Bronchial epithelial cell (primary cell): ENCODE measurements around the gene APEX1. TPM values are rescaled to one million over a fixed set of nuclear protein-coding genes. Genes with fewer than 3 reads are reported as not detected.

Experiments
- DNase-seq: peaks from one replicate; pipeline ENCODE4 v3.0.0-alpha.2; 2010; ENCODE audit warnings: low read depth
- FAIRE-seq: peaks from 2 replicates; lab custom pipeline; 2011; peaks lifted over from hg19 to GRCh38; lab: Jason Lieb, UNC
- H3K27me3 ChIP-seq: 2 replicates; pipeline ENCODE4 v1.5.1; 2011; ENCODE audit warnings: low read length; ENCODE audit not compliant: control insufficient read depth, insufficient read depth
- H3K36me3 ChIP-seq: 2 replicates; pipeline ENCODE4 v1.5.1; 2011; ENCODE audit warnings: low read length; ENCODE audit not compliant: control insufficient read depth, insufficient read depth
- H3K4me3 ChIP-seq: 2 replicates; pipeline ENCODE4 v1.5.1; 2011; ENCODE audit warnings: mild to moderate bottlenecking, low read depth, low read length, control low read depth
- CTCF ChIP-seq: IDR thresholded peaks from 2 replicates; pipeline ENCODE4 v1.5.1; 2011; ENCODE audit warnings: mild to moderate bottlenecking, moderate library complexity, low read length, control low read depth, inconsistent platforms; ENCODE audit not compliant: insufficient read depth, severe bottlenecking
- total RNA-seq: library from RNA; depleted of rRNA; stranded (reverse); fragments of >200 nt; gene quantifications from 2 replicates; pipeline ENCODE4 v1.2.1, GENCODE V29; 2014

The APEX1 gene
- total RNA-seq, 1 donor from 2014 or later, result 56.1 TPM

- no peaks in the 10 kb centered on the region for H3K36me3 ChIP-seq
- H3K27me3 ChIP-seq, result no peaks in the 10 kb centered on the region
- no peak for FAIRE-seq
- H3K4me3 ChIP-seq, result no peak overlapping the region
- DNase-seq, result no peak
- no peak for TF ChIP-seq CTCF
Observed at GRCh38 chr14:20421267-20421666, 33.8 kb upstream of the APEX1 start.

GRCh38 chr14:20422886-20423285, 32.1 kb upstream of the APEX1 start:
- no peak for FAIRE-seq
- no peaks in the 10 kb centered on the region for H3K27me3 ChIP-seq
- no peak overlapping the region for H3K4me3 ChIP-seq
- DNase-seq, result no peak
- TF ChIP-seq CTCF, result no peak
- H3K36me3 ChIP-seq, result no peaks in the 10 kb centered on the region

- H3K27me3 ChIP-seq, result no peaks in the 10 kb centered on the region
- FAIRE-seq (no peak), DNase-seq (no peak)
- H3K4me3 ChIP-seq, result no peak overlapping the region
- no peaks in the 10 kb centered on the region for H3K36me3 ChIP-seq
- no peak for TF ChIP-seq CTCF
Observed at GRCh38 chr14:20424851-20425250, 30.2 kb upstream of the APEX1 start.

GRCh38 chr14:20427231-20428009, 27.6 kb upstream of the APEX1 start:
- Histone ChIP-seq H3K27me3 (no peaks in the 10 kb centered on the region), H3K4me3 (no peak overlapping the region), H3K36me3 (no peaks in the 10 kb centered on the region)
- DNase-seq (peak; percentile 70), FAIRE-seq (no peak)
- no peak for TF ChIP-seq CTCF

- DNase-seq (no peak), FAIRE-seq (no peak)
- no peaks in the 10 kb centered on the region for H3K36me3 ChIP-seq
- H3K27me3 ChIP-seq, result no peaks in the 10 kb centered on the region
- no peak overlapping the region for H3K4me3 ChIP-seq
- TF ChIP-seq CTCF, result no peak
Observed at GRCh38 chr14:20428010-20428365, 27.0 kb upstream of the APEX1 start.

- H3K36me3 ChIP-seq, result no peaks in the 10 kb centered on the region
- no peak for TF ChIP-seq CTCF
- H3K4me3 ChIP-seq, result no peak overlapping the region
- H3K27me3 ChIP-seq, result no peaks in the 10 kb centered on the region
- DNase-seq (no peak), FAIRE-seq (no peak)
Observed at GRCh38 chr14:20428802-20429201, 26.2 kb upstream of the APEX1 start.
